HG03460 (cell line): ENCODE data around the gene DIAPH2.
A peak's percentile ranks its signal among the peaks of the same experiment; 100 is the strongest.
"Not testable (repeated sequence)": the region's sequence is repeated elsewhere in the genome, so short reads cannot be mapped to it uniquely, and the experiment has no call there.

Experiments used
- ATAC-seq: cut with Tn5 transposase; IDR thresholded peaks from one replicate; pipeline ENCODE4 v1.9.1; 2021; ENCODE audit not compliant: unreplicated experiment

Gene DIAPH2

GRCh38 chrX:96715481-96715880 is 30.8 kb downstream of the DIAPH2 start:
- ATAC-seq = no peak

- ATAC-seq = no peak
Measured at GRCh38 chrX:96719161-96719875, 34.7 kb downstream of the DIAPH2 start.

GRCh38 chrX:96721354-96721753 is 36.7 kb downstream of the DIAPH2 start:
- peak; percentile 100 for ATAC-seq

- ATAC-seq = no peak
Measured at GRCh38 chrX:96722781-96723180, 38.1 kb downstream of the DIAPH2 start.

GRCh38 chrX:96729053-96729452 is 44.4 kb downstream of the DIAPH2 start:
- no peak for ATAC-seq

GRCh38 chrX:96729868-96730643 is 45.4 kb downstream of the DIAPH2 start:
- ATAC-seq = no peak

- ATAC-seq = not testable (repeated sequence)
Measured at GRCh38 chrX:96731000-96731399, 46.4 kb downstream of the DIAPH2 start.

- no peak for ATAC-seq
Measured at GRCh38 chrX:96743367-96744073, 58.9 kb downstream of the DIAPH2 start.

- ATAC-seq = no peak
Measured at GRCh38 chrX:96752781-96753180, 68.1 kb downstream of the DIAPH2 start.

- ATAC-seq = no peak
Measured at GRCh38 chrX:96753230-96753629, 68.6 kb downstream of the DIAPH2 start.

- no peak for ATAC-seq
Measured at GRCh38 chrX:96756491-96756890, 71.8 kb downstream of the DIAPH2 start.

GRCh38 chrX:96761566-96761965 is 76.9 kb downstream of the DIAPH2 start:
- ATAC-seq = no peak

- no peak for ATAC-seq
Measured at GRCh38 chrX:96763608-96764007, 79.0 kb downstream of the DIAPH2 start.

- no peak for ATAC-seq
Measured at GRCh38 chrX:96764864-96765263, 80.2 kb downstream of the DIAPH2 start.

- ATAC-seq = no peak
Measured at GRCh38 chrX:96770315-96770714, 85.7 kb downstream of the DIAPH2 start.

GRCh38 chrX:96771486-96771885 is 86.8 kb downstream of the DIAPH2 start:
- ATAC-seq = no peak

GRCh38 chrX:96774116-96774515 is 89.5 kb downstream of the DIAPH2 start:
- no peak for ATAC-seq

- no peak for ATAC-seq
Measured at GRCh38 chrX:96776966-96777365, 92.3 kb downstream of the DIAPH2 start.

GRCh38 chrX:96791559-96791958 is 106.9 kb downstream of the DIAPH2 start:
- no peak for ATAC-seq

GRCh38 chrX:96792047-96792446 is 107.4 kb downstream of the DIAPH2 start:
- ATAC-seq = no peak

GRCh38 chrX:96798982-96799381 is 114.3 kb downstream of the DIAPH2 start:
- ATAC-seq = no peak

GRCh38 chrX:96807318-96807717 is 122.7 kb downstream of the DIAPH2 start:
- no peak for ATAC-seq
